ENCODE results near the gene EXOC6B.

EXOC6B gene

GRCh38 chr2:72148837-72149555, 676.8 kb downstream of the EXOC6B start:
- no peak for DNase-seq (ENCODE audit: low spot score)

- DNase-seq (ENCODE audit: low spot score) = no peak
Observed at GRCh38 chr2:72148003-72148836, 677.6 kb downstream of the EXOC6B start.

- no peak for DNase-seq (ENCODE audit: low spot score)
Observed at GRCh38 chr2:72147303-72147971, 678.4 kb downstream of the EXOC6B start, which contains the start of gene CYP26B1. CYP26B1 (minus strand) TSS chr2:72147862; CDS start chr2:72147834, 28 bp downstream.

- no peak for DNase-seq (ENCODE audit: low spot score)
Observed at GRCh38 chr2:72146347-72147302, 679.2 kb downstream of the EXOC6B start.

- DNase-seq (ENCODE audit: low spot score) = no peak
Observed at GRCh38 chr2:72145658-72146329, 680.0 kb downstream of the EXOC6B start.

GRCh38 chr2:72145289-72145657, 680.6 kb downstream of the EXOC6B start:
- no peak for DNase-seq (ENCODE audit: low spot score)

GRCh38 chr2:72144632-72145288, 681.1 kb downstream of the EXOC6B start:
- no peak for DNase-seq (ENCODE audit: low spot score)

GRCh38 chr2:72144274-72144631, 681.6 kb downstream of the EXOC6B start:
- no peak for DNase-seq (ENCODE audit: low spot score)

- DNase-seq (ENCODE audit: low spot score) = no peak
Observed at GRCh38 chr2:72143441-72144273, 682.2 kb downstream of the EXOC6B start.

GRCh38 chr2:72142570-72143440, 683.0 kb downstream of the EXOC6B start:
- DNase-seq (ENCODE audit: low spot score) = no peak

- no peak for DNase-seq (ENCODE audit: low spot score)
Observed at GRCh38 chr2:72141881-72142451, 683.9 kb downstream of the EXOC6B start.

GRCh38 chr2:72141032-72141645, 684.7 kb downstream of the EXOC6B start:
- no peak for DNase-seq (ENCODE audit: low spot score)

- DNase-seq (ENCODE audit: low spot score) = no peak
Observed at GRCh38 chr2:72140621-72140960, 685.2 kb downstream of the EXOC6B start.

- DNase-seq (ENCODE audit: low spot score) = no peak
Observed at GRCh38 chr2:72139874-72140620, 685.8 kb downstream of the EXOC6B start.

- no peak for DNase-seq (ENCODE audit: low spot score)
Observed at GRCh38 chr2:72139471-72139873, 686.4 kb downstream of the EXOC6B start.

- no peak for DNase-seq (ENCODE audit: low spot score)
Observed at GRCh38 chr2:72138921-72139381, 686.9 kb downstream of the EXOC6B start.
